Stimulated activated CD4-positive, alpha-beta T cell treated with anti-CD3 and anti-CD28 coated beads, Interleukin-2, amount 100 ng/mL, for 4 hours (primary cell): ENCODE measurements around the gene TSPAN1.

Experiments
- DNase-seq: peaks from one replicate; pipeline ENCODE4 v3.0.0-alpha.2; 2020; ENCODE audit warnings: low read depth

The TSPAN1 gene

GRCh38 chr1:46187106-46187869, 12.4 kb downstream of the TSPAN1 start:
- DNase-seq: no peak

GRCh38 chr1:46188295-46189030, 13.6 kb downstream of the TSPAN1 start:
- DNase-seq: no peak

DNA sequence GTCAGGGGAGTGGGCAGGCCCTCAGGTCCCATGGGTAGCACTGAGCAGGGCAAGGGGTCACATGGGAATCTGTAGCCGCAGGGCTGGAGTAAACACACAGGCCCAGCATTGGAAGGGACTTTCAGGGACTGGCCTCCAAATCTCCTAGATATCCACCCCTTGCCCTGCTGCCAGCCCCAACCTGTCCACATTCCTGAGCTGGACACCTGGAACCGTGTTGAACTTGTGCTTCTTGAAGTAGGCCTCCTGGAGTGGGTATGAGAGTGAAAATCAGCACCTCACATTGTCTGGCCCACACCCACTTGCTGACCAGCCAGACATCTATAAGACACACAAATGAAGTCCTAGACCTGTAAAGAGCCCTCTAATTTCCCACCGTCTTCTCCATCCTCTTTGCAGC, 15.7 kb downstream of the TSPAN1 start:
- no peak for DNase-seq

- no peak for DNase-seq
Measured at GRCh38 chr1:46191033-46191701, 16.3 kb downstream of the TSPAN1 start.

GRCh38 chr1:46192171-46192570, 17.3 kb downstream of the TSPAN1 start:
- DNase-seq: no peak

GRCh38 chr1:46193285-46193684, 18.4 kb downstream of the TSPAN1 start:
- DNase-seq: no peak

GRCh38 chr1:46193984-46194570, 19.2 kb downstream of the TSPAN1 start:
- no peak for DNase-seq

GRCh38 chr1:46194641-46195193, 19.8 kb downstream of the TSPAN1 start:
- no peak for DNase-seq

GRCh38 chr1:46196609-46197008, 21.7 kb downstream of the TSPAN1 start:
- DNase-seq: no peak

DNA sequence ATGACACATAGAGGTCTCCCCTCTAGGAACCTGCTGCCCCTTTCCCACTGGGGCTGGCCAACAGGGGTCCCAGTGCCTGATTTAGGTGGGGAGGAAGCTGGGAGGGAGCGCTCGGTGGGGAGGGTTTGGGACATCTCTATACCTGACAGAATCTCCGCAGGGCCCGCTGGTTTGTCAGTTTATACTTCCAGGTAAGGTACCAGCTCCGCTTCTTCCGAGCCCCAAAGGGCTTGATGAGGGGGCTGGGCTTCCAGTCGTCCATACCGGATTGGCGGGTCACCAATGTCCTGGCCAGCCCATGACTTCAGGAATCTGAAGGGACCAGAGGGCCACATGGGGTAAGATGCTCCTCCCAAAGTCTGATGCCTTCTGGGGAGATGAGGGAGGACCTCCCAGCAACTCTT, 22.7 kb downstream of the TSPAN1 start:
- DNase-seq: no peak

DNA sequence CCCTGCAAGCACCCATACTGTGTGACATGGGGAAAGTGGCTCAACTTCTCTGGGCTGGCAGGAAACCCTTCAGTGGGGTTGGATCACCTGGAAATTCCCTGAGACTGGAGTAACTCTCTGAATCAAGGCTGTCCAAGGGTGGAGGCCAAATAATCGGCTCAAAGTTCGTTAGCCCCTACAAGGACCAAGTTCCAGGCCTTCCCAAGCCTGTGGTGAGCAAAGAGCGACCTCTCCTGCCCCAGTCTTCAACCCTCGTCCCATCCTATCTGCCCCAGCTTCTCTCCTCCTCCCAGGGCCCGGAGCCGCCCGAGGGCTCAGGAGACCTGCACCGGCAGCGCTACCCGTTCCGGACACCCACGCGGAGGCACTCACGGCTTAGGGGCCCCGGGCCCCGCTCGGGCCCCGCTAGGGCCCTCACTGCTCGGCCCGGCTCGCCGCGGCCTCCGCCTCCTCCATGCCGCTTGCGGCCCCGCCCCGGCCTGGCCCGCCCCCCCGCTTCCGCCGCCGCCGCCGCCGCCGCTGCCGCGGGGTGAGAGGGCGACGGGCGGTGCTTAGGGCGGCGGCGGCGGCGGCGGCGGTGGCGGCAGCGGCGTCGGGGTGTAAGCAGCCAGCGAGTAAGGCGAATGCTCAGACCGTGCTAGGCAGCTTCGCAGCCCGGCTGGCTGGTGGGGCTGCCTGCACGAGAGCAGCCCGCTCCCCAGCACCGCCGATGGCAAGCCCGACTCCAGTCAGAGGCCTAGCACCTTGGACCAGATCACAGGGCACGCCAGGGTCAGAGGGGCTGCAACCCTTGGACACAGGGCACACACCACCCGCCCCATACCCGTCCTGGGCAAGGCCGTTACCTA, 23.3 kb downstream of the TSPAN1 start, which contains the start of gene POMGNT1:
TSS of gene POMGNT1 (minus strand) at position 471 of the 848 bp plus-strand sequence. CDS start 613 bp downstream, outside the sequence.
- DNase-seq: peak; percentile 58

DNA sequence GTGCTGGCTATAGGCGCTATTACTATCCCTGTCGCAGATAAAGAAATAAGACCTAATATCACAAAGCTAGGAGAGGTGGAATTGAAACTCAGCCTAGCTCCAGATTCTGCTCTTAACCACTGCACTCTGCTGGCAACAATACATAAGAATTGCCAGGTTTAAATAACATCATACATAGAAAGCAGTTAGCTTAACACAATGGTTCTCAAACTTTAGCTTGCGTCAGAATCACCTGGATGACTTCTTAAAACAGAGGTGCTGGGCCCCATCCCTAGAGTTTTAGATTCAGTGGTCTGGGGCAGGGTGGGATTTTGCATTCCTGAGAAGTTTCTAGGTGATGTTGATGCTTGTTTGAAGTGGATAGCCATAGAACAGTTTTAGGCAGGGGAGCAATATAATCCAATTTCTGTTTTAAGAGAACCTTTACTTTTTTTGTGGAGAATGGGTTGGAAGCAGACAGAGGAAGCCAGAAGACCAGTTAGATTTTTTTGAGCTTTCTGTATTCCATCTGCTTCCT, 24.4 kb downstream of the TSPAN1 start:
- no peak for DNase-seq

DNA sequence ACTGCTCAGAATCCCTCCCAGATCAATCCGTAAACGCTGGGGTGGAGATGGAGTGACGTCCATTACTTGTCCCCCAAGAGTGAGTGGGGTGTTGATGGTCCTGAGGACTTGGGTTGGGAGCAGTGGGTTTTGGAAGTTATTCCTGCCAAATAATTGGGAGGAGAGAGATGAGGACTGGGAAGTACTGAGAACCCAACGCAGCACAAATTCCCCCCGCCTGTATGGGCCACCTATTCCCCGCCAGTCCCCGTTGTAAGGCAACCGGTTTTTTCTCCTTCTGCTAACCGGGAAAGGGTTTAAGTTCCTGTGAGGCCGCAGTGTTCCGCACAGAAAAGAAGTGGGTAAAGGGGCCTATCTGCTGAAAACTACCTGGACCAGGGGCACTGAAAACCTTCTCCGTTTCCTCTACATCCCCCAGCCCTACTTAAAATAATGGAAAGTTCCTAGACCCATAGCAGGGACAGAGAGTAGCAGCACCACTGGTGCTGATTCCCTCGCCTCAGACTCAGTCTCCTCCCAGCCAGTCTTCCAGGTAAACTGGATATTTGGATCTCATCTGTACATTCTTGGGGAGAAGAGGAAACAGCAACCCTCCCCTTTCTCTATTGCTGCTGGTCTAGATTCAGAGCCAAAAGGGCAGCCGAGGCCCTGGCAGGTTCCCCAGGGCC, 29.0 kb downstream of the TSPAN1 start:
- no peak for DNase-seq

DNA sequence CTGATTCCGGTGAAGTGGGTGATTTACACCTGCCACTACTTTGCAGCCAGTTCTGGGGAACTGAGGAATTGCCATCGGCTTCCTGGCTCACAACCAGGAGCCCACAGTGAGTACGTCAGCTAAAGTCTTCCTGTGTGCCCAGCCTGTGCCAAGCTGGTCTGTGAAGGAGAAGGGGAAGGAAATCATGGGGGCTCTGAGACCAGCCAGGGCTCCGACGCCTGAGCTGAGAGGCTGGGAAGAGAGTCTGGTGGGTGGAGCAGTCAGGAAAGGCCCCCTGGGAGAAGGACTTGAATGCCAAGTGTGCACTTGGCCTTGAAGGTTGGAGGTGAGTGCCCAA, 29.5 kb downstream of the TSPAN1 start:
- DNase-seq: no peak

DNA sequence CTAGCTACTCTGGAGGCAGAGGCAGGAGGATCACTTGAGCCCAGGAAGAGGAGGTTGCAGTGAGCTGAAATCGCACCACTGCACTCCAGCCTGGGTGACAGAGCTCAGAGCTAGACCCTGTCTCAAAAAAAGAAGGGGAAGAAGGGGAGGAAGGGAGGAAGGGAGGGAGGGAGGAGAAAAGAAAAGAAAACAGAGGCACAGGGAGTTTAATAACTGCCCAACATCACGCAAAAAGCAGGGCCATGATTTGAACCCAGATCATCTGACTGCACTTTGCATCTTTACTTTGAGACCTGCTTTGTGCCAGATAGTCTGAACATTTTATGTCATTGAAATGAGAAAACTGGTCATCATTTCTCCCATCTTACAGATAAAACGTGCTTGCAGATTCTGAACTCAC, 30.3 kb downstream of the TSPAN1 start:
- DNase-seq: no peak

DNA sequence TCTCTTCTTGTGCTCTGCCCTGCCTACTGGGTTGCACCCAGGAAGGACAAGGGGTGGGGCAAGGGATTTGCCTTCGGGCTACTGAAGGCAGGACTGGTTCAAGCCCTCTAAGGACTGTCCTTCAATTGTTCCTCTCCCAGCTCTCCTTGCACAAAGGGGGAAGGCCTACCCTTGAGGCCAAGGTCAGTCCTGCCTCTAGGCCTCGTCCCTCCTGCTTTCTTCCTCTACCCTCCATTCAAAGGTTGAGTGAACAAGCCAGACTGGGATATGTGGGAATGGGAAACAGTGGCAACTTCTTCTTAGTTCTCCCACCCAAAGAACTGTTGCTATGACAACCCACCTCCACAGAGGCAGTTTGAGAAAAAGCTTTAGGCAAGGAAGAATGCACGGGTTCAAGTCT, 30.9 kb downstream of the TSPAN1 start:
- no peak for DNase-seq

- DNase-seq: no peak
Measured at GRCh38 chr1:46206399-46206798, 31.5 kb downstream of the TSPAN1 start.

DNA sequence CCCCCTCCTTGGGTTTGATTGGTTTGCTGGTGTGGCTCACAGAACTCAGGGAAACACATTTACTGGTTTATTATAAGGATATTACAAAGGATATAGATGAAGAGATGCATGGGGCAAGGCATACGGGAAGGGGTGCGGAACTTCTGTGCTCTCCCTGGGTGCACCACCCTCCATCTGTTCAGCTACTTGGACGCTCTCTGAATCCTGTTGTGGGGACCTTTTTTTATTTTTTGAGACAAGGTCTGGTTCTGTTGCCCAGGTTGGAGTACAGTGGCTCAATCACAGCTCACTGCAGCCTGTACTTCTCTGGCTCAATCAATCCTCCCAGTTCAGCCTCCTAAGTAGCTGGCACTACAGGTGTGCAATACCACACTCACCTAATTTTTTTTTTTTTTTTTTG, 35.7 kb downstream of the TSPAN1 start:
- DNase-seq: no peak

DNA sequence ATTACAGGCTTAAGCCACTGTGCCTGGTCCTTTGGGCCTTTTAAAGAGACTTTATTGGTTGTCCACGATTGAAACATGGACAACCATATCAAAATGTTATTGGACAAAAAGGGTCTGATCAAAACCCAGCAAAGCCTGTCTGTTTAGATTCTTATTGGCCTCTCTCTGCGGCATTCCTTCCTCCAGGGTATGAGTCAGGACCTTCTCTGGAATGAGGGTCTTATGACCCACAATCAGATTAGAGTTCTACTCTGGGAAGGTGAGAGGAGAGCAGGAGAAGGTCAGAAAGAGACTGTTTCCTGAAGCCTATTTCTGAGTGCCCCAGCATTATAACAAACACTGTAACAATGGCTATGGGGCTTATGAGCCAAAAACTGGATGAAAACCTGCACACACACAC, 36.2 kb downstream of the TSPAN1 start:
- DNase-seq: no peak

GRCh38 chr1:46215504-46215903, 40.6 kb downstream of the TSPAN1 start:
- no peak for DNase-seq

- DNase-seq: no peak
Measured at GRCh38 chr1:46218443-46218842, 43.6 kb downstream of the TSPAN1 start.
